HepG2 (cell line): ENCODE results near the gene SAXO1.

Experiments used
- CCAR2 ChIP-seq: fragments of 200-400 bp; formaldehyde crosslinking; optimal IDR thresholded peaks from 2 replicates; pipeline ENCODE3; 2018; ENCODE audit warnings: low read depth, mild to moderate bottlenecking, low read length, moderate library complexity
- KLF16 ChIP-seq, 2 experiments: sonication (generic) in 1 of 2; formaldehyde crosslinking in 1 of 2; IDR thresholded peaks; 2 replicates each; pipeline versions ENCODE4 v1.6.1 to v1.8.0; 2016 to 2023; ENCODE audit warnings: missing genetic modification reagents in 2 of 2, missing compliant biosample characterization in 1 of 2
- MAFK ChIP-seq, 2 experiments: IDR thresholded peaks in 1 of 2; conservative IDR thresholded peaks in 1 of 2; 2 replicates each; pipeline ENCODE4 v1.6.1; 2011; ENCODE audit warnings: improper control_type of control experiment in 2 of 2, low read length in 2 of 2
- ZNF646 ChIP-seq: sonication (generic); formaldehyde crosslinking; IDR thresholded peaks from 2 replicates; pipeline ENCODE4 v1.9.0; 2021; ENCODE audit warnings: mild to moderate bottlenecking, missing genetic modification reagents
- TF ChIP-seq, protein P1 (sequence below): sonication (generic); formaldehyde crosslinking; IDR thresholded peaks from 2 replicates; pipeline ENCODE4 v1.4.0; 2020; ENCODE audit warnings: missing genetic modification reagents, mild to moderate bottlenecking, borderline replicate concordance
- TF ChIP-seq, protein P2 (sequence below): sonication (generic); formaldehyde crosslinking; IDR thresholded peaks from 2 replicates; pipeline ENCODE4 v1.4.0; 2020; ENCODE audit warnings: missing genetic modification reagents

DNA sequence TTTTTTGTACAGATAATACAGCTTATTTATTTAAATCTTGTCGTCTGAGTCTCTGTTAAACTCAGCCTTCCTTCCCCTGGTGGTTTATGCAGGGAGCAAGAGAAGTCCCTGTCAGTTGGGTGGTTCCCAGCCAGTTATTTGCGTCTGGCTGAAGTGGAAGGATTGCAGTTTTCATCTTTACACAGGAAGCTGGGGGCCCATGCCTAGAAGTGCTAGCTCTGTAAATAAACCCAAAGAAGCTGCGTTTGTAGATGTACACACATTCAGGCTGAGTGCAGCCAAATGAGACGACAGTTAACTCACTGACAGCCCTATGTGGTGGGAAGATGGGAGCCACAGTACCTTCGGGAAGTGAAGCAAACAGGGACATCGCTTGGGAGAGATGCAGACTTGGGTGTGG lies 122.1 kb downstream of the SAXO1 start:
- TF ChIP-seq KLF16 (CRISPR knock-in tag; IDR thresholded peaks at IDR 0.05) (no peak), MAFK (conservative IDR thresholded peaks at IDR 0.05 in 1 of 2, IDR thresholded peaks at IDR 0.05 in 1 of 2; ENCODE audit: low read length in 2 of 2) (no peak), ZNF646 (no peak), CCAR2 (no peak)
- TF ChIP-seq, protein P1, sequence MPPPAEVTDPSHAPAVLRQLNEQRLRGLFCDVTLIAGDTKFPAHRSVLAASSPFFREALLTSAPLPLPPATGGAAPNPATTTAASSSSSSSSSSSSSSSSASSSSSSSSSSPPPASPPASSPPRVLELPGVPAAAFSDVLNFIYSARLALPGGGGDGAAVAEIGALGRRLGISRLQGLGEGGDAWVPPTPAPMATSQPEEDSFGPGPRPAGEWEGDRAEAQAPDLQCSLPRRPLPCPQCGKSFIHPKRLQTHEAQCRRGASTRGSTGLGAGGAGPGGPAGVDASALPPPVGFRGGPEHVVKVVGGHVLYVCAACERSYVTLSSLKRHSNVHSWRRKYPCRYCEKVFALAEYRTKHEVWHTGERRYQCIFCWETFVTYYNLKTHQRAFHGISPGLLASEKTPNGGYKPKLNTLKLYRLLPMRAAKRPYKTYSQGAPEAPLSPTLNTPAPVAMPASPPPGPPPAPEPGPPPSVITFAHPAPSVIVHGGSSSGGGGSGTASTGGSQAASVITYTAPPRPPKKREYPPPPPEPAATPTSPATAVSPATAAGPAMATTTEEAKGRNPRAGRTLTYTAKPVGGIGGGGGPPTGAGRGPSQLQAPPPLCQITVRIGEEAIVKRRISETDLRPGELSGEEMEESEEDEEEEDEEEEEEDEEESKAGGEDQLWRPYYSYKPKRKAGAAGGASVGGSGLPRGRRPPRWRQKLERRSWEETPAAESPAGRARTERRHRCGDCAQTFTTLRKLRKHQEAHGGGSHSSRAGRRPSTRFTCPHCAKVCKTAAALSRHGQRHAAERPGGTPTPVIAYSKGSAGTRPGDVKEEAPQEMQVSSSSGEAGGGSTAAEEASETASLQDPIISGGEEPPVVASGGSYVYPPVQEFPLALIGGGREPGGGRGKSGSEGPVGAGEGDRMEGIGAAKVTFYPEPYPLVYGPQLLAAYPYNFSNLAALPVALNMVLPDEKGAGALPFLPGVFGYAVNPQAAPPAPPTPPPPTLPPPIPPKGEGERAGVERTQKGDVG (CRISPR knock-in tag) = no peak
- TF ChIP-seq, protein P2, sequence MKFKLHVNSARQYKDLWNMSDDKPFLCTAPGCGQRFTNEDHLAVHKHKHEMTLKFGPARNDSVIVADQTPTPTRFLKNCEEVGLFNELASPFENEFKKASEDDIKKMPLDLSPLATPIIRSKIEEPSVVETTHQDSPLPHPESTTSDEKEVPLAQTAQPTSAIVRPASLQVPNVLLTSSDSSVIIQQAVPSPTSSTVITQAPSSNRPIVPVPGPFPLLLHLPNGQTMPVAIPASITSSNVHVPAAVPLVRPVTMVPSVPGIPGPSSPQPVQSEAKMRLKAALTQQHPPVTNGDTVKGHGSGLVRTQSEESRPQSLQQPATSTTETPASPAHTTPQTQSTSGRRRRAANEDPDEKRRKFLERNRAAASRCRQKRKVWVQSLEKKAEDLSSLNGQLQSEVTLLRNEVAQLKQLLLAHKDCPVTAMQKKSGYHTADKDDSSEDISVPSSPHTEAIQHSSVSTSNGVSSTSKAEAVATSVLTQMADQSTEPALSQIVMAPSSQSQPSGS = no peak
